SHP77 (cell line): ENCODE measurements around the gene FGF14.
A peak's percentile ranks its signal among the peaks of the same experiment; 100 is the strongest.

Experiments used
- DNase-seq, 2 experiments: peaks; one replicate each; lab custom pipeline; 2025; lab: John Stamatoyannopoulos, UW

Gene FGF14

GRCh38 chr13:102367836-102368235, 34.0 kb downstream of the FGF14 start:
- no peak for DNase-seq

GRCh38 chr13:102361113-102361512, 40.7 kb downstream of the FGF14 start:
- no peak for DNase-seq

DNA sequence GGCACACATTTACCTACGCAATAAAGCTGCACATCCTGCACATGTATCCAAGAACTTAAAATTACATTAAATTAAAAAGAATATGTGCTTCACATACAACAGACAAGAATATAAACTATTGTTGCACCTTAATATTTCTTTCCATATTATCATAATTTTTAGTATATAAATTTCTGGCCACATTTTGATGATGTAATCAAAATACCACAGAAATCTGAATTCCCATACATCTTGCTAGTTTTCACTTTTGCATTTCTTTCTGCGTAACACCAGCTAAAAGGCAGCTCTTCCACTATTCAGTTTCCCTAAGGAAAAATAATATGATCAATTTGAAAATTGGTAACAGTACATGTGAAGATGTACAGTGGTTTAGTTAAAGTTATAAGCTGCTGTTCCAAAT, 42.6 kb downstream of the FGF14 start:
- DNase-seq: no peak

DNA sequence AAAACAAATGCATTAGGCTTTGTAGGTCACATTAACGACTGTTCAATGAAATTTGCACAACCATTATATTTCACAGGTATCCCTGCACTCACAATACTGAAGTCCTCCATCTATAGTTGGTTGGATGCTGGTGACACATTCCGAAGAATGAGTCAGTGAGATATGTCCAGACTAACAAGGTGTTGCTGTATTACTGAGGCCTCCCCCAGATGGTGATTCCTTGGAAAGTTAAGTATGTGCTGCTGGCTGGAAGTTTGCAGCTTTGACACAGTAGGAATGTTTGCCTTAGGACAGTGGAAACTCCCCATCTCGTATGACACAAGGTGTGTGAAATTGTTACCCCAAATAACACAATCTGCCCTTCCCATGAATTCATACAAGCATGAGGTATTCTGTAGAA, 46.6 kb downstream of the FGF14 start:
- no peak for DNase-seq

DNA sequence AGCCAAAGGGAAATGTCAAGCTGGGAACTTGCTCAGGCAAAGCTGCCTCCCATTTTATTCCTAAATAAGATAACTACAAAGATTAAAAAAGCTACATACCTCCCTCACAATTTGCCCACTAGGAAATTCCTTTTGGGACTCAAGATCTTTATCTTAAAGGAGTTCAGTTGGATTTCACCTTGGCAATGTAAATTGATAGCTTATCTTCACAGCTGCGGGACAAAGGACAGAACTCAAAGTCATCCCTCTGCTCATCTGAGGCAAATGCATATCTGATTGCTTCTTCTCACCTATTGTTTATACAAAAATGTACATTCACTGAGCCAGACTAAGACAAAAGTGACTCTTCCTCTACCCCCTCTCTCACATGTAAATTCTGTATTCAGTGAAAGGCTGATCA, 47.8 kb downstream of the FGF14 start:
- DNase-seq: no peak

DNA sequence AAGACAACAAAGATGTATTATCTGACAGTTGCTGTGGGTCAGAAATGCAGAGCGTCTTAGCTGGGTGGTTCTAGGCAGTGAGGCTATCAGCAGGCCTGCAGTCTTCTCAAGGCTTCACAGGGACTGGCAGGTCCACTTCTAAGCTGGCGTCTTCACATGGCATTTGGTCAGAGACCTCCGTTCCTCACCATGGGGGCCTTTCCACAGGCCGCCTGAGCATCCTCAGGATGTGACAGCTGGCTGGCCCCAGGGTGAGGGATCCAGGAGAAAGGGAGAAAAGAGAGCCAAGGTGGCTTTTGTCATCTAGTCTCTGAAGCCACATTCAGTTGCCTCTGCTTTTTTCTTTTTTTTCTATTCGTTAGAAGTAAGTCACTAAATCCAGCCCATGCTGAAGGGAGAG, 50.3 kb downstream of the FGF14 start:
- DNase-seq: no peak

DNA sequence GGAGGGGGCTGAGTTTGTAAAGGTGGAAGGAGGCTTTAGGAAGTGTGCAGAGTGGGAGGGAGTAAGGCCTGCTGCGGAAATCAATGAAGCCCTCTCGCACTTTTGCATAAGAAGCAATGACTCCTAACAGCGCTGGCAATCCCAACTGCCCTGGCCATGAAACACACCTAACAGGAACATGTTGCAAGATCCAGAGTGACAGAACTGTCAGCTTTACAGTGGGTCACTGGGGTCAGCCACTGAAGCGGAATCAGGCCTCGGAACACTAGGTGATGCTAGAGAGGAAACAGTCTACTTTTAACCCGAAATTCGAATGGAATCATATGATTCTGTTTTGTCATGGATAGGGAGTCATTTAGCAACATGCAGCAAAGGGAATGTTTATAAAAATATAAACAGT, 54.4 kb downstream of the FGF14 start:
- DNase-seq: no peak

DNA sequence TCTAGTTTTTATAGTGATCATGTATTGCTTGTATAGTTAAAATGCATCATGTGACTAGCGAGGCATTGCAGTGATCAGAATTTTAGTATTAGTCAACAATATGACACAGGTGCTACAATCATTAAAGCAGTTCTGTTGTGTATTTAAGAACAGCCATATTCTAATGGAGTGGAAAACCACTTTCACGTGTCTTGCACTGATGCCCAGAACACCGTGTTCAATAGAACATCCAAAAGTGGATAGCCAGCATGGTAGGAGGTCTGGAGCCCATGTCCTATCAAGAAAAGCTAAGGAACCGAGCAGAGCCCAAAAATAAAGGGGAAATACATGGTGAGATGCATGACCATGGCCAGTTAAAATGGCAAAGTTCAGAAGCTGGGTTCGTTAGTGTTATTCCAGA, 55.1 kb downstream of the FGF14 start:
- DNase-seq: no peak

- no peak for DNase-seq
Measured at GRCh38 chr13:102344410-102344809, 57.4 kb downstream of the FGF14 start.

GRCh38 chr13:102333320-102334198, 68.3 kb downstream of the FGF14 start:
- peak; percentile 94 for DNase-seq

DNA sequence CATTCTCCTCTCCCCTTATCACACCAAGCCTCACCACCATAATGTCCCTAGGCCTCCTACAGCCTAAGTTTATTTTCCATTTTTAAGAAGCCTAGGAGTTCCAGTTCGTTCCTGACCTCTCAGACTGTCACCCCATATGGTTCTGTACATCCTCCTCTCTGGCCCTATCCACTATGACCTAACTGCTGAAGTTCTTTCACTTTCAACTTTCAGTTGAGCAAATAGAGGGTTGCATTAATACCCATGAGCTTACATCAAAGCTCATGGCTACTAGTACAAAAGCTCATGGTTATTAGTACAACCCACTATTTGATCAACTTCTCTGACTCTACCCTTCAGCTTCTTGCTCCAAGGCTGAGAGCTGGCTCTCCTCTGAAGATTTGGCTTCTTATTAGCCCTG, 72.9 kb downstream of the FGF14 start:
- no peak for DNase-seq

DNA sequence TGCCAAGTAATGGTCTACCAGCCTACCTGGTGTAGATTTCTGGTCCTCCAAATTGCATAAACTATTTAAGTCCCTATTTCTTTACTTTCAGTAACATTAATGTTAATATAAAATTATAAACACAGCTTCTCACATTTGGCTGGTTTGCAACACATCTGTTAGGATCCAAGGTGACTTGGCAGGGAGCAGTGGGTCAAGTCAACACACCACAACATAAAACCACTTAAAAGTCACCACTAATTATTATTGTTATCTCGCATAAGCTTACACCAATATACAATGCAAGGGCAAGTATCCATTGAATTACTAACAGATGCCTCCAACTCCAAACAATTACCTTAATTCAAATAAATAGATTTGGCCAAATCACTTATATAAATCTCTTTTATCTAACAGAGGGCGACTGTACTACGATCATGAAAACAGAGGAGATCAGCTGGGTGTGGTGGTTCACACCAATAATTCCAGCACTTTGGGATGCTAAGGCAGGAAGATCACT, 74.7 kb downstream of the FGF14 start:
- no peak for DNase-seq

DNA sequence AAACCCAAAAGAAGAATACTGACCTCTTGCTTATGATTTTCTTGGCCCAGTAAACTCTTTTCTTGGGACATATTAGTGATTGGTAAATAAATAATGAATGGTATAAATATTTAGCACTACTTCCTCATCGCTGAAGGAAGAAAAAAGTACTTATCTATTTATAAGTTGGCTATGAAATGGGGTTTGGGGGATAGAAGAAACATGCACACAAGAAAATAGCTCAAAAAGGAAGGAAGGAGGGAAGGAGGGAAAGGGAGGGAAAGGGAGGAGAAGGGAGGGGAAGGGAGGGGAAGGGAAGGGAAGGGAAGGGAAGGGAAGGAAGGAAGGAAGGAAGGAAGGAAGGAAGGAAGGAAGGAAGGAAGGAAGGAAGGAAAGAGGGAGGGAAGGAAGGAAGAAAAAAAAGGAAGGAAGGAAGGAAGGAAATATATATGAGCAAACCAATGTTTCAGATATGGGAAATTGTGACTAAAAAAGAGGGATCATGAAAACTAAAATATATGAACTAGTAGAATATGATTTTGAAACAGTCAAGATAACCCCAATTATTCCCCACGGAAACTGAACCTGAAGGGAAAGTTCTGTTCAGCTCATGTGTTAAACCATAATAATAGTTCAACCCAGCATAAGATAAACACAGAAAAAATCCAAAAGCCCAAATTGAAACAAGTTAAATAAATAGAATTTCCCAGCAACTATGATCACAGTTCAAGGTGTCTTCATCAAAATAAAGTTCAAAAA, 75.3 kb downstream of the FGF14 start:
- no peak for DNase-seq

DNA sequence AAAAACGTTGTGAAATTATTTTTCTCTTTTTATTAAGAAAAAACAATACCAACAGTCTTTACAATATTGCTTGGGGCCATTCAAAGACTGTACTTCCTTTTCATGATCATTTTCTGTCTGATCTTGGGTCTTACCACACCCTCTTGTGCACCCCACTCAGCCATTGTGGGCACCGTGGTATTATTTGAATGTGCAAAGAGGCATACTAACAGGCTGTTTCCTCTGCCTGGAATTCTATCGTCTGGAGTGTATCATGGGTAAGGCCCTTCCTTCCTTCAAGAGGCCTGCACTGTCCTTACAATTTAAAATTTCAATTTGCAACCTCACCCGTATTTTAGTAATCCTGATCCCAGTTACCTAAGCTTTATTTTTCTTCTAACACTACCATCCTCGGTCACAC, 76.5 kb downstream of the FGF14 start:
- DNase-seq: no peak

- no peak for DNase-seq
Measured at GRCh38 chr13:102323505-102323904, 78.3 kb downstream of the FGF14 start.

- DNase-seq: no peak
Measured at GRCh38 chr13:102323012-102323411, 78.8 kb downstream of the FGF14 start.

DNA sequence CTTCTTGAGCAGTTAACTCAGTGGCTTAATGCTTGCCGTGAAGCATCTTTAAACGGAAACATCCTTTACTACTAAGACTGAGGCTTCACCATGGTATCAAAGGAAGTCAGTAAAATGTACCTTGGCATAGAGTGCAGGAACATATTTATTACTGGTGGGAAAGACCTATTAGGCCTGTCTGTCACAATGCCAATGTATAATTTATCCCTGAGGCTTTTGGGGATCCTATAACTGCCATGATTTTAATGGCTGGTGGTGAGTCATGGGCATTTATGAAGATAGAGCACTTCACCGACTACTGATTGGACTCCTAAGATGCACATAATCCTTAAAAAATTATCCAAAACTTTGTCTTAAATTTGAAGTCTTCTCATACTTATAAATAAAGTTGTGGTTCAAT, 79.6 kb downstream of the FGF14 start:
- no peak for DNase-seq

DNA sequence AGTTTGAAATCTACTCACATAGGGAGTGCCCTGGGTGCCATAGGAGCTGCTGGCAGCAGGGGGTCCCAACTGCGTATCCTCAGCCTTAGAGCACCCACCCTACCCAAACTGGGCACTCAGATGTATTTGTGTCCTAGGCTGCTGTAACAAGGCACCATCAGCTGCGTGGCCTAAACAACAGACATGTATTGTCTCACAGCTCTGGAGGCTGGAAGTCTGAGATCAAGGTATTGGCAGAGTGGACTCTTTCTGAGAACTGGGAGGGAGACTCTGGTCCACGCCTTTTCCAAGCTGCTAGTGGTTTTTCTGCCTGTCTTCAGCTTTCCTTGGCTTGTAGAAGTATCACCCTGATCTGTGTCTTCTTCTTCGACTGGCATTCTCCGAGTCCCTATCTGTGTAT, 83.6 kb downstream of the FGF14 start:
- DNase-seq: no peak

GRCh38 chr13:102317593-102317992, 84.3 kb downstream of the FGF14 start:
- no peak for DNase-seq

DNA sequence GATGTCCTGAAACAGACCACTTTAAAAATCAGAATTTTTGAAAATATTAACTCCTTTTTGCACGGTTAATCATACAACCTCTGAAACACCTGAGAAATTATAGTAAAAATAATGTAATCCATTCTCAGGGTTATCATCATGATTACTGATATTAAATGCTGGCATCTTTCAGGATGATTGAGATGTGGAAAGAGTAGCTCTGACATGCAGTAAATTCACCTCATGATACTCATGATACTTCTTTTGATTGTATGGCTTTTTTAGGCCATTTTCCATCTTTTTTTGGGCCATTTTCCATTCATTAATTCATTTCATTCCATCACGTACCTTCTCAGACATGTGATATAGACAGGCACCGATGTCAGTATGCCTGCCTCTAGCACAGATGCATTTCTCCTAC, 85.1 kb downstream of the FGF14 start:
- no peak for DNase-seq

GRCh38 chr13:102312841-102313240, 89.0 kb downstream of the FGF14 start:
- no peak for DNase-seq

DNA sequence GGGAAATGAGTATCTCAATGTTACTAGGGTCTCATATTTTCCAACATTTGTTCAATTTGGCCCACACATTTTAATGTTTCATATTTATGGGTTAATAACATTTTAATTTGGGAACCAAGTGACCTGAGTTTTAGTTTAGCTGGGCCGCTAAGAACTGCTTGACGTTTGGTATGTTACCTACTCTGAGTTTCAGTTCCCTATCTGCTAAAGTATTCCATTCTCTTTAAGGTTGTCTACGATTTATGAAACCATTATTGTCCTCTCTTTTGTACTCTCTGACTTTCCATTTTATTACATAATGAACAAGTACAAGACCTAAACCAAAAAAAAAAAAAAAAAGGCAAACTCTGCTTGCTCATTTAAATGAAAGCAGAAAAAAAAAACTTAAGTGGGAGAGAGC, 89.9 kb downstream of the FGF14 start:
- DNase-seq: no peak

DNA sequence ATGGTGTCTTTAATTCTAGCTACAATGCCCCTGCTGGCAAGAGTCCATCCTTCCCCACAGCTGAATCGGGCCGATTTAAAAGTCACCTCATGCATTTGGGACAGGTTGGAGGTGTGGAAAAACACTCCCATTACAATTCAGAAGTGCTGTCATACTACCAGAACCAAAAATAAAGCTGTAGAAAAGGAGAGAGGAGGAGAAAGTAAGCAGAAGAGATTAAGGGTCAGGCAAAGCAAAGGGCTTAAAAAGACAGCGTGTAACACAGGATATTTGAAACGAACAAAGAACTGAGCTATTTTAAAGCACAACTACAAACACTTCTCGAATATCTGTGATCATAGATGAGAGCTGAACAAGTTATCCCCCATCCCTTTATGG, 90.4 kb downstream of the FGF14 start:
- no peak for DNase-seq
